ENCODE results near the gene STXBP1.
A peak's percentile ranks its signal among the peaks of the same experiment; 100 is the strongest.

DNA sequence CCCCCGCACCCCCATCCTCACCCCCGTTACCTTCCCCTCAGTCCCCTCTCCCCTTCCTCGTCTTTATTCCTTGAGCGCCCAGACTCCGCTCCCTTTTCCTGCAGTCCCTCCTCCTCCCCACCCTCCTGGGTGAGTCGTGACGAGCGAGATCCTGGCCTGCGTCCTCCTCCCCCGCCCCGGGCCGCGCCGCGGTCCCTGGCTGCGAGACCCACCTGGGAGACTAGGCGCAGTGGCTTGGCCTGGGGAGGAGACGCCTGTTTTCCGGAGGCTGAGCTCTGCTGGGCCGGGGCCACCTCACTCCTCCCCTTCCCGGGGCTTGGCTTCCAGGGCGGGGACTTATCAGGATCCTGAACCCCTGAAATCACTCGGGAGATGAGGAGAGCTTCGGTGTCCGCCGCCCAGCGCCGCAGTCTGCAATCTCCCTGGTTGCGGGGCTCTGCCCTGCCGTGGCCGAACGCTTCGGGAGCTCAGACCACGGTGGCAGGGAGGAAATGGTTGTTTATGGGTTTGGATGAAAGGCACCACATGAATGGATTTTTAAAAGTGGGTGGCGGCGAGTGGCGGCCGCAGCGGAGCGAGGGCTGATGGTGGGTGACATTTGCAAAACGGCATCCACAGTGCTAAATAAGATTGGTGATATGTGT is 984 bp downstream of the STXBP1 start:
- TF ChIP-seq ZNF302 (CRISPR knock-in tag; IDR thresholded peaks at IDR 0.05) (no peak), RFX5 (IDR thresholded peaks at IDR 0.05) (no peak), POLR2A (IDR thresholded peaks at IDR 0.05; ENCODE audit: low read length) (peak; percentile 9; the same call in 1 of the 2 replicates), USF2 (IDR thresholded peaks at IDR 0.05) (no peak)
- TF ChIP-seq, protein P1, sequence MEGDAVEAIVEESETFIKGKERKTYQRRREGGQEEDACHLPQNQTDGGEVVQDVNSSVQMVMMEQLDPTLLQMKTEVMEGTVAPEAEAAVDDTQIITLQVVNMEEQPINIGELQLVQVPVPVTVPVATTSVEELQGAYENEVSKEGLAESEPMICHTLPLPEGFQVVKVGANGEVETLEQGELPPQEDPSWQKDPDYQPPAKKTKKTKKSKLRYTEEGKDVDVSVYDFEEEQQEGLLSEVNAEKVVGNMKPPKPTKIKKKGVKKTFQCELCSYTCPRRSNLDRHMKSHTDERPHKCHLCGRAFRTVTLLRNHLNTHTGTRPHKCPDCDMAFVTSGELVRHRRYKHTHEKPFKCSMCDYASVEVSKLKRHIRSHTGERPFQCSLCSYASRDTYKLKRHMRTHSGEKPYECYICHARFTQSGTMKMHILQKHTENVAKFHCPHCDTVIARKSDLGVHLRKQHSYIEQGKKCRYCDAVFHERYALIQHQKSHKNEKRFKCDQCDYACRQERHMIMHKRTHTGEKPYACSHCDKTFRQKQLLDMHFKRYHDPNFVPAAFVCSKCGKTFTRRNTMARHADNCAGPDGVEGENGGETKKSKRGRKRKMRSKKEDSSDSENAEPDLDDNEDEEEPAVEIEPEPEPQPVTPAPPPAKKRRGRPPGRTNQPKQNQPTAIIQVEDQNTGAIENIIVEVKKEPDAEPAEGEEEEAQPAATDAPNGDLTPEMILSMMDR (IDR thresholded peaks at IDR 0.05): no peak
